ENCODE results near the gene MTCL1. TPM values are rescaled to one million over a fixed set of nuclear protein-coding genes. Genes with fewer than 3 reads are reported as not detected.

MTCL1 gene
- total RNA-seq, 1 donor from 2014 or later = 0.42 TPM

- intact Hi-C loops (cut with micrococcal nuclease) = no loop called here
These were observed 18.7 kb upstream of the MTCL1 start for GRCh38 chr18:8686611-8687010.

- intact Hi-C loops (cut with micrococcal nuclease) = no loop called here
These were observed 17.0 kb upstream of the MTCL1 start for GRCh38 chr18:8688216-8688800.

GRCh38 chr18:8688816-8689215, 16.5 kb upstream of the MTCL1 start:
- intact Hi-C loops (cut with micrococcal nuclease) = no loop called here

- intact Hi-C loops (cut with micrococcal nuclease) = no loop called here
These were observed 15.8 kb upstream of the MTCL1 start for GRCh38 chr18:8689517-8689916.

- intact Hi-C loops (cut with micrococcal nuclease) = no loop called here
These were observed 10.5 kb upstream of the MTCL1 start for GRCh38 chr18:8694891-8695290.

GRCh38 chr18:8695932-8696517, 9.3 kb upstream of the MTCL1 start:
- intact Hi-C loops (cut with micrococcal nuclease) = loop anchor here (1.0 to 2.0 kb wide), 4 partner anchors 8 to 453 kb away; no protein-coding TSS in a partner anchor

- intact Hi-C loops (cut with micrococcal nuclease) = loop anchor here (1.0 to 2.0 kb wide), 4 partner anchors 8 to 452 kb away; no protein-coding TSS in a partner anchor
These were observed 8.6 kb upstream of the MTCL1 start for GRCh38 chr18:8696749-8697211.

- intact Hi-C loops (cut with micrococcal nuclease) = no loop called here
These were observed 6.2 kb upstream of the MTCL1 start for GRCh38 chr18:8699126-8699525.

GRCh38 chr18:8699948-8700347, 5.4 kb upstream of the MTCL1 start:
- intact Hi-C loops (cut with micrococcal nuclease) = loop anchor here (5.0 kb wide), 2 partner anchors 372 to 917 kb away; no protein-coding TSS in a partner anchor

- intact Hi-C loops (cut with micrococcal nuclease) = loop anchor here (5.0 kb wide), 2 partner anchors 371 to 916 kb away; no protein-coding TSS in a partner anchor
These were observed 3.7 kb upstream of the MTCL1 start for GRCh38 chr18:8701546-8702118.

- intact Hi-C loops (cut with micrococcal nuclease) = loop anchor here (5.0 kb wide), 2 partner anchors 370 to 915 kb away; no protein-coding TSS in a partner anchor
These were observed 2.7 kb upstream of the MTCL1 start for GRCh38 chr18:8702668-8703067.

GRCh38 chr18:8703092-8703709, 2.2 kb upstream of the MTCL1 start:
- intact Hi-C loops (cut with micrococcal nuclease) = loop anchor here (5.0 kb wide), 2 partner anchors 369 to 914 kb away; no protein-coding TSS in a partner anchor

- intact Hi-C loops (cut with micrococcal nuclease) = loop anchor here (1.0 to 5.0 kb wide), 9 partner anchors 8 to 1212 kb away; partner anchors contain the start of genes RAB12 and TWSG1
These were observed 1.5 kb upstream of the MTCL1 start for GRCh38 chr18:8703781-8704301.

- intact Hi-C loops (cut with micrococcal nuclease) = loop anchor here (1.0 to 5.0 kb wide), 9 partner anchors 8 to 1212 kb away; partner anchors contain the start of genes RAB12 and TWSG1
These were observed 757 bp upstream of the MTCL1 start for GRCh38 chr18:8704361-8705237.

- intact Hi-C loops (cut with micrococcal nuclease) = loop anchor here (2.0 kb wide), 2 partner anchors 49 to 441 kb away; no protein-coding TSS in a partner anchor
These were observed 820 bp downstream of the MTCL1 start for GRCh38 chr18:8705961-8706790.

- intact Hi-C loops (cut with micrococcal nuclease) = no loop called here
These were observed 1.6 kb downstream of the MTCL1 start for GRCh38 chr18:8706791-8707555.

GRCh38 chr18:8707556-8708300, 2.4 kb downstream of the MTCL1 start:
- intact Hi-C loops (cut with micrococcal nuclease) = no loop called here

GRCh38 chr18:8708670-8709069, 3.3 kb downstream of the MTCL1 start:
- intact Hi-C loops (cut with micrococcal nuclease) = no loop called here

All from T-helper 1 cell treated with Interleukin-12 subunit alpha and Interleukin-12 subunit beta and Interleukin-4 antibody, amounts not matched to agents 30 ng/mL and 1 ng/mL, for 36 hours (primary cell).